Measurements from ENCODE around the gene PKDCC. TPM values are rescaled to one million over a fixed set of nuclear protein-coding genes. Genes with fewer than 3 reads are reported as not detected.

Gene PKDCC
- total and polyA plus RNA-seq, 3 donors from 2014 or later = 86.0 to 122 (median 121) TPM

- Histone ChIP-seq H3K27ac (no peak overlapping the region), H3K9me3 (no peaks in the 10 kb centered on the region), H3K27me3 (no peaks in the 10 kb centered on the region), H3K4me1 (peaks cover 28% of the 10 kb centered on the region), H3K4me3 (no peak overlapping the region), H3K36me3 (ENCODE audit: low read depth, missing control alignments) (no peaks in the 10 kb centered on the region)
- 51 to 60% methylated on average over 13 of the region's 13 CpGs for WGBS, 2 donors
- intact Hi-C loops (cut with DNase I; ENCODE audit: low total_unique reads) = no loop called here
- DNase-seq = peak; percentile 66
- no peak for TF ChIP-seq POLR2A (IDR thresholded peaks at IDR 0.05)
- no peak for TF ChIP-seq CTCF (IDR thresholded peaks at IDR 0.05)
Measured at GRCh38 chr2:42072349-42073118, 24.7 kb downstream of the PKDCC start.

DNA sequence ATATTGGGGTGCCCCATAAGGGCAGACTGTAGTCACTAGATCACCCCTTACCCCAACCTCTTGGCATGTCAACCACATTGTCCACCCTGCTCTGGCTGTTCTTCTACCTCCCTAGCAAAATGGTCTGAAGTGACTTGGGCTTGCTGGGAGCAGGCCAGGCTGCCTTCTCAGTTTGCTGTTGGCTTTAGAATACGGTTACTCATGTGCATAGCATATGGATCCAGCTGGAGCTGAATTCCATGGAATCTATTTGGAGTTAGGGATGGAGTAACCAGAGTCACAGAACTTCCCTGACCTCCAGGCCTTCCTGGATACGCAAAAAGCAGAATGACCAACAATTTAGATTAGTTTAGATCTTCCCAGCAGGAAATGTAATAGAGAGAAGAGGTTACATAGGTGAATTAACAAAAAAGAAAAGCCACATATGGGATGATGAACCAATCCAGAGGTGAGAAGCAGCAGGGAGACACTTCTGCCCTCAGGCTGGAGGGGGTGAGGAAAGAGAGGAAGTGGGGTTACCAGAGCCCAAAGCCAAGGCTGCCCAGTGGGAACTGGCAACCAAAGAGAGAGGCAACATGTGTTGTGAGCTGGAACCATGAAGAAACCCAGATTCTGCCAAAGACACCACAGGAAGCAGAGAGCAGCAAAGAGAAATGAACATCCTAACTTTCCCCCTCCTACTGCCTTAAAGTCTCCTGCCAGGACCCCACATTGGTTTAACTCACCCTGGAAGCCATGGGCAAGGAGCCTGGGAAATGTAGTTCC is 26.1 kb downstream of the PKDCC start:
- no peak overlapping the region for H3K27ac ChIP-seq
- no peak for DNase-seq
- peaks cover 28% of the 10 kb centered on the region for H3K4me1 ChIP-seq
- WGBS, 2 donors = 69 to 73% methylated on average over 2 of the region's 2 CpGs
- intact Hi-C loops (cut with DNase I; ENCODE audit: low total_unique reads) = no loop called here
- H3K4me3 ChIP-seq = no peak overlapping the region
- TF ChIP-seq CTCF (IDR thresholded peaks at IDR 0.05) = no peak
- H3K36me3 ChIP-seq (ENCODE audit: low read depth, missing control alignments) = no peaks in the 10 kb centered on the region
- H3K9me3 ChIP-seq = no peaks in the 10 kb centered on the region
- H3K27me3 ChIP-seq = no peaks in the 10 kb centered on the region

DNA sequence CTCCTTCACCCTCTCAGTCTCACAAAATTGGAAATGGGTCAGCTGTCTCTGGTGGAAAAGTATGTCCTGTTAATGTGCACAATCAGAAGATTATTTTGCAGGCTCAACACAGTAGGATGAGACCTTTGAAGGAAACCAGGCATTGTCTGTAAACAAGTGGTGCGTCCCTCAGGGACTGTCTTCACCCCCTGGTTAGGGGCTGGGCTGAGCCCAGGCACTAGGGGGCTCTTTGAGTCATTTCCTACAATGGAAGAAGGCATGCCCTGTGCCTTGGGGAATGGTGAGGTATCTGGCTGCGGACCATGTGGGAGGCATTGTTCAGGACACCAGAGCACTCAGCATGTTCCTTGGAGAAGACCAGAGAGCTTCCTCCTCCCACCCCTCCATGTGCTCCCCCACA is 26.8 kb downstream of the PKDCC start:
- TF ChIP-seq POLR2A (IDR thresholded peaks at IDR 0.05) = no peak
- TF ChIP-seq CTCF (IDR thresholded peaks at IDR 0.05) = no peak
- Histone ChIP-seq H3K27ac (no peak overlapping the region), H3K36me3 (ENCODE audit: low read depth, missing control alignments) (no peaks in the 10 kb centered on the region), H3K4me3 (no peak overlapping the region), H3K27me3 (no peaks in the 10 kb centered on the region), H3K9me3 (no peaks in the 10 kb centered on the region), H3K4me1 (peaks cover 28% of the 10 kb centered on the region)
- no peak for DNase-seq
- WGBS, 2 donors = 69 to 95% methylated on average over 2 of the region's 2 CpGs
- intact Hi-C loops (cut with DNase I; ENCODE audit: low total_unique reads) = no loop called here

DNA sequence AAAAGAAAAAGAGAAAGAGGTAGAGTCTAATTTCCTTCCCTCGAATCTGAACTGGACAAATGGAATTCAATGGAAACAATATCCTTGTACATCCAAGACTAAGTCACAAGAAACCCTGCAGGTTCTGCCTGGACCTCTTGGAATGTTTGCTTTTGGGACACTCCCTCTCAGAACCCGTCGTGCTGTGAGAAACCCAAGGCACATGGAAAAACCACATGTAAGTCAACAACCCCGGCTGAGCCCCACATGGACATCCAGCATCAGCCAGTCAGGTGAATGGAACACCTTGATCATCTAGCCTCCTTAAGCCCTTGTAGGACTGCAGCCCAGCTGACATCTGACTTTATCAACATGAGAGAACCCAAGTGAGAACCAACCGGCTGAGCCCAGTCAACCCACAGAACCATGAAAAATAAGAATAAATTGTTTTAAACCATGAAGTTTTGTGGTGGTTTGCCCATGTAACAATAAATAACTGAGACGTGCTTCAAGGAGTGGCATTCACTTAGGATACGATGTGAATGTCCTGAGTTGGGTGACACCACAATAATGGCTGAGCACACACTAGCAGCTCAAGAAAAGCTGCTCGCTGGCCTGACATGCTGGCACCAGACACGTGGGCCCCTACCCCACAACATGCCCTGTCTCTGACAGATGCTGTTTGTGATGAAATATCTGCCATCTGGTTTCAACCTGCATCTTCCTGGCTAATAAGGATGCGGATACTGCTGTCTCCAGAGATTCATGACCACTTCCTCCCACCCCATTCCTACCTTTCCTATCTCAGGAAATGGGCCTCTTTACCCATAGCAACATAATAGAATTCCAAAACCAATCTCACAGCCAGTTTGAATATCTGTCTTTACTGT is 28.8 kb downstream of the PKDCC start:
- intact Hi-C loops (cut with DNase I; ENCODE audit: low total_unique reads) = no loop called here

More for the DNA sequence above, 28.8 kb downstream of the PKDCC start:
- no peaks in the 10 kb centered on the region for H3K36me3 ChIP-seq (ENCODE audit: low read depth, missing control alignments)
- 83 to 87% methylated on average over 10 of the region's 10 CpGs for WGBS, 2 donors
- H3K27ac ChIP-seq = no peak overlapping the region
- H3K9me3 ChIP-seq = no peaks in the 10 kb centered on the region
- peaks cover 24% of the 10 kb centered on the region for H3K4me1 ChIP-seq
- no peaks in the 10 kb centered on the region for H3K27me3 ChIP-seq
- H3K4me3 ChIP-seq = no peak overlapping the region
- TF ChIP-seq POLR2A (IDR thresholded peaks at IDR 0.05) = no peak
- TF ChIP-seq CTCF (IDR thresholded peaks at IDR 0.05) = no peak
- DNase-seq = no peak

All from testis (tissue), 3 donors.